B cell (primary cell): ENCODE data around the gene ERGIC1.

Experiments
- EZH2 ChIP-seq: IDR thresholded peaks from 2 replicates; pipeline ENCODE4 v1.6.1; 2012; ENCODE audit warnings: borderline replicate concordance, low read depth, mild to moderate bottlenecking, moderate library complexity, low read length; ENCODE audit not compliant: insufficient read depth, poor library complexity, severe bottlenecking
- TF ChIP-seq, protein P1 (sequence below): fragments of 200-600 bp; IDR thresholded peaks from one replicate; pipeline ENCODE4 v1.8.0; 2022; ENCODE audit warnings: antibody characterized with exemption, mild to moderate bottlenecking

DNA sequence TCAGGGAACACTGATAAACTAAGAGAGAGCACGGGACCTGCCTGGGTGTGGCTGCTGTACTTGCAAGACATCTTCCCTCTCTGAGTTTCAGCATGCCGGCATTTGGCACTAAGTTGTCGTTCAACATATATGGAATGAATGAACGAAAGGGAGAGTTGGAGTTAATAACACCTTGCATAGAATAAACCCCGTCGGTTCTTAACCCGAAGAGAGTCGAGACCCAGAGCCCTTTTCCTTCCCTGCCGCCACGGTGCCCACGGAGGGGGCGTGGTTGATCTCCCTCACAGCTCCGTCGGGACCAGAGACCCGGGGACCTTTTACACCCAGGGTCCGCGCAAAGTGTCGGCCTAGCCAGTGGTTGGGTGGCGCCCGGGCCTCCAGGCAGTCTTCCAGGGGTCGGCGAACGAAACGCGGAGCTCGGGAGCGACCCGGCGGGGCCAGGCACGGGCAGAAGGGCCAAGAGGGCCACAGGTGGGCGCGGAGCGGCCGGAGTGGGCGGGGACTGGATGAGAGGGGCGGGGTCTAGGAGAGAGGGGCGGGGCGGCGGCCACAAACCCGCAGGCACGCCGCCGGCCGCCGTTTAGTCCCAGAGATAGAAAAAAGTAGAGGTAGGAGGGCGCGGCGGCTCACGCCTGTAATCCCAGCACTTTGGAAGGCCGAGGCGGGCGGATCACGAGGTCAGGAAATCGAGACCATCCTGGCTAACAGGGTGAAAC lies 124.4 kb downstream of the ERGIC1 start:
- no peak for TF ChIP-seq EZH2
- TF ChIP-seq, protein P1, sequence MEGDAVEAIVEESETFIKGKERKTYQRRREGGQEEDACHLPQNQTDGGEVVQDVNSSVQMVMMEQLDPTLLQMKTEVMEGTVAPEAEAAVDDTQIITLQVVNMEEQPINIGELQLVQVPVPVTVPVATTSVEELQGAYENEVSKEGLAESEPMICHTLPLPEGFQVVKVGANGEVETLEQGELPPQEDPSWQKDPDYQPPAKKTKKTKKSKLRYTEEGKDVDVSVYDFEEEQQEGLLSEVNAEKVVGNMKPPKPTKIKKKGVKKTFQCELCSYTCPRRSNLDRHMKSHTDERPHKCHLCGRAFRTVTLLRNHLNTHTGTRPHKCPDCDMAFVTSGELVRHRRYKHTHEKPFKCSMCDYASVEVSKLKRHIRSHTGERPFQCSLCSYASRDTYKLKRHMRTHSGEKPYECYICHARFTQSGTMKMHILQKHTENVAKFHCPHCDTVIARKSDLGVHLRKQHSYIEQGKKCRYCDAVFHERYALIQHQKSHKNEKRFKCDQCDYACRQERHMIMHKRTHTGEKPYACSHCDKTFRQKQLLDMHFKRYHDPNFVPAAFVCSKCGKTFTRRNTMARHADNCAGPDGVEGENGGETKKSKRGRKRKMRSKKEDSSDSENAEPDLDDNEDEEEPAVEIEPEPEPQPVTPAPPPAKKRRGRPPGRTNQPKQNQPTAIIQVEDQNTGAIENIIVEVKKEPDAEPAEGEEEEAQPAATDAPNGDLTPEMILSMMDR, result no peak
